HAP-1 (cell line): ENCODE results near the gene ACOD1.

Experiments used
- DNase-seq, 2 experiments: peaks; one replicate each; pipeline ENCODE4 v3.0.0-alpha.2; 2016 to 2020; ENCODE audit warnings: low spot score in 2 of 2
- H3K27me3 ChIP-seq: fragments of 250-450 bp; sonication (Bioruptor Pico); 2 replicates; pipeline ENCODE4 v1.5.1; 2020; ENCODE audit warnings: low read depth, mild to moderate bottlenecking, moderate library complexity
- H3K36me3 ChIP-seq: fragments of 250-450 bp; sonication (Bioruptor Pico); replicated peaks from 2 replicates; pipeline ENCODE4 v1.5.1; 2020; ENCODE audit warnings: mild to moderate bottlenecking
- H3K4me1 ChIP-seq: fragments of 250-450 bp; sonication (Bioruptor Pico); 2 replicates; pipeline ENCODE4 v1.5.1; 2020; ENCODE audit warnings: mild to moderate bottlenecking
- H3K4me3 ChIP-seq: fragments of 250-450 bp; sonication (Bioruptor Pico); 2 replicates; pipeline ENCODE4 v1.5.1; 2020; ENCODE audit warnings: mild to moderate bottlenecking, moderate library complexity
- H3K9me3 ChIP-seq: fragments of 250-450 bp; sonication (Bioruptor Pico); 2 replicates; pipeline ENCODE4 v1.5.1; 2020; ENCODE audit warnings: mild to moderate bottlenecking, moderate library complexity
- in situ Hi-C: fragments of 300-500 bp; cut with MboI; formaldehyde crosslinking; loops from 3 replicates; pipeline ENCODE4 v1.14.3; 2020; ENCODE audit warnings: low sequenced_read_pairs, inconsistent platforms, mixed read lengths

ACOD1 gene

DNA sequence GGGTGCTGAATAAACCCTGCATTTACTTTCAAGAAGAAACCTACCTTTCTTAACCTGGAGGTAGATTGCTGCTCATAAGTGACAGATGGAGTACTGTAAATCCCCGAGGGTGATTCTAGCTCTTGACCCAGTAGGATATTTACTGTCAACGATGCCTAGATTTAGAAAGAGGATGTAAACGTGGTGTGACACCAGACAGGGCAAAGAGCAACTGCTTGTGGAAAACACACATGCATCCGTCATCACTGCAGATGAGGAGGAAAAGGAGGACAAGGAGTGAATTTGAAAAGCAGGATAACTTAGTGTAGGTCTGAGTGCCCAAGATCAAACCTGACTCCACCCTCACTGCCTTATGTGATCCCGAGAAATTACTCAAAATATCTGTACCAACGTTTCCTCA is 33.8 kb downstream of the ACOD1 start:
- Histone ChIP-seq H3K36me3 (no peaks in the 10 kb centered on the region), H3K4me1 (no peaks in the 10 kb centered on the region), H3K4me3 (no peak overlapping the region), H3K9me3 (no peaks in the 10 kb centered on the region), H3K27me3 (peaks cover 35% of the 10 kb centered on the region)
- in situ Hi-C loops: no loop called here
- no peak for DNase-seq

DNA sequence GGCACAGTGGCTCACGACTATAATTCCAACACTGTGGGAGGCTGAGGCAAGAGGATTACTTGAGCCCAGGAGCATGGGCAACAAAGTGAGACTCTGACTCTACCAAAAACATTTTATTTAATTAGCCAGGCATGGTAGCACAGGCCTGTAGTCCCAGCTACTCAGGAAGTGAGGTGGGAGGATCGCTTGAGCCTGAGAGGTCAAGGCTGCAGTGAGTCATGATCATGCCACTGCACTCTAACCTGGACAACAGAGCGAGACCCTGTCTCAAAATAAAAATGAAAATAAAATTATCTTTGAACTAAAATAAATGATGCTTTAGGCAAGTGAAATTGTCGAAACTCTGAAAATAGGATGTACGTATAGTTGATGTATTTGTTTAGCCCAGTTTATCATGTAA is 35.4 kb downstream of the ACOD1 start:
- in situ Hi-C loops: no loop called here
- DNase-seq: no peak

DNA sequence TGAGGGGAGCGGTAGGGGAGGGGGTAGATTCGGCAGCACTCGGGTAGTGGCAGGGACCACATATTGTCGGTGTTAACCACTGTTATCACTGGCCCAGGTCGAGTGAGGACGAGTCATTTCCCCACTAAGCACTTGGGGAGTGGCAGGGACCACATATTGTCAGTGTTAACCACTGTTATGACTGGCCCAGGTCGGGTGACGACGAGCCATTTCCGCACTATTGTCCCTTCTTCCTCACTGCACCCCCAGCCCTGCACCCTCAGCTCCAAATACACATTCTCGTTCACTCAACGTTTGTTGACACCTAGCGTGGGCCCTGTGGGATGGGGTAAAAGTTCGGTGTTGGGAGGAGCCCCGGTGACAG is 43.1 kb downstream of the ACOD1 start:
- DNase-seq: no peak
- H3K27me3 ChIP-seq: 0 out of 2 replicates have a peak, but pooled peaks cover 5% of the 10 kb centered on the region
- peak overlapping the region; percentile 71 for H3K4me3 ChIP-seq
- peaks cover 5% of the 10 kb centered on the region for H3K36me3 ChIP-seq
- in situ Hi-C loops: no loop called here
- H3K4me1 ChIP-seq: peaks cover 13% of the 10 kb centered on the region
- H3K9me3 ChIP-seq: no peaks in the 10 kb centered on the region

More for the DNA sequence above, 35.4 kb downstream of the ACOD1 start:
- Histone ChIP-seq H3K9me3 (no peaks in the 10 kb centered on the region), H3K4me1 (no peaks in the 10 kb centered on the region), H3K27me3 (peaks cover 35% of the 10 kb centered on the region), H3K4me3 (no peak overlapping the region), H3K36me3 (no peaks in the 10 kb centered on the region)

DNA sequence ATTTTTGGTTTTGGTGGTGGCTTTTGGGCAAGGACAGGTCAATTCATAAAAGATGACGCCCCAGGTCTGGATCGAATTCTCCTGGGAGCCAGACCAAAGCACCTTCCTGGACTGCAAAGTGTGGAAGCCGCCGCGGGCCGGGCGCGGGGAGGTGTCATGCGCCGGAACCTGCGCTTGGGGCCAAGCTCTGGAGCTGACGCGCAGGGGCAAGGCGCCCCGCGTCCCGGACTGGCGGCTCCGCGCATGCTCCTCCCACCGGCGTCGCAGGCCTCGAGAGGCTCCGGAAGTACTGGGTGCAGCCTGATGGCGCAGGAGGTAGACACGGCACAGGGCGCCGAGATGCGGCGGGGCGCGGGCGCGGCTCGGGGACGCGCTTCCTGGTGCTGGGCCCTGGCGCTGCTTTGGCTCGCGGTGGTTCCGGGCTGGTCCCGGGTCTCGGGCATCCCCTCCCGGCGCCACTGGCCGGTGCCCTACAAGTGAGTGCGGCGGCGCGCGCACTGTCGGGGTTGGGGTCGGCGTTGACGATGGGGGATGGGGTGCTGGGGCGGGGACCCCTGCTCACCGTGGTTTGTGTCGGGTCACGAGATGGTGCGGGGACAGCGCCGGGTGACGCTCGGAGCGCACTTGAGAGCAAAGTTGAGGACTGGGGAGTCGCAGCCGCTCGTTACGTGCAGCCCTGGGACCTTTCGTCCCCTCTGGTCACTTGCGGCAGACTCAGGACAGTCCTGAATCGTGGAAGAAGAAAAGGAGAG is 43.7 kb downstream of the ACOD1 start, which contains the start of gene CLN5:
Gene CLN5 (plus strand): TSS at position 286 of the 752 bp plus-strand sequence. CDS start 18 bp downstream, at position 304.
- no peaks in the 10 kb centered on the region for H3K9me3 ChIP-seq
- in situ Hi-C loops: no loop called here
- 0 out of 2 replicates have a peak, but pooled peaks cover 5% of the 10 kb centered on the region for H3K27me3 ChIP-seq
- H3K4me3 ChIP-seq: peak within 1 kb of the TSS; percentile 71
- peaks cover 10% of the 10 kb centered on the region for H3K36me3 ChIP-seq
- peaks cover 13% of the 10 kb centered on the region for H3K4me1 ChIP-seq
- peak; percentile 85 to 93 for DNase-seq

DNA sequence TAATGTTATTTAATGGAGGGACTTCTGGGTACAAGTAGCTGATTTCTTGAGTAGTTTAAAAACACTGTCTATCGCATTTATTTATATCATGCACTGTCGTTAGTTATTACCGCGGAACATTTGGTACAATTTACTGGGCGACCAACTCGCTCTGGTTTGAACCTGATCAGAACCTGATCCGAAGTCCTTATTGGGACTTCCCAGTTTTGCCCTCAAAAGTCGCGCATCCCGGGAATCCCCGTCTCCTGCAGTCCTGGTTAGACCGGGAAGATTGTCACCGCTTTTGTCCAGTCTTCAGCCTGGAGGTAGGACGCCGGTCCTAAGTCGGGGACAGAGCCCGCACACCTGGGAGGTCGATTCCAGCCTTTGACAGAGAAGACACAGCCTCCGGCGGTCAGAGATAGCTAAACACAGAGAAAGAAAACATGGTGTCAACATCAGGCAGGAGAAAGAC is 44.3 kb downstream of the ACOD1 start:
- DNase-seq: peak; percentile 14 to 35
- Histone ChIP-seq H3K4me1 (peaks cover 13% of the 10 kb centered on the region), H3K4me3 (peak overlapping the region; percentile 71), H3K36me3 (peaks cover 10% of the 10 kb centered on the region), H3K9me3 (no peaks in the 10 kb centered on the region), H3K27me3 (0 out of 2 replicates have a peak, but pooled peaks cover 1% of the 10 kb centered on the region)
- in situ Hi-C loops: no loop called here

DNA sequence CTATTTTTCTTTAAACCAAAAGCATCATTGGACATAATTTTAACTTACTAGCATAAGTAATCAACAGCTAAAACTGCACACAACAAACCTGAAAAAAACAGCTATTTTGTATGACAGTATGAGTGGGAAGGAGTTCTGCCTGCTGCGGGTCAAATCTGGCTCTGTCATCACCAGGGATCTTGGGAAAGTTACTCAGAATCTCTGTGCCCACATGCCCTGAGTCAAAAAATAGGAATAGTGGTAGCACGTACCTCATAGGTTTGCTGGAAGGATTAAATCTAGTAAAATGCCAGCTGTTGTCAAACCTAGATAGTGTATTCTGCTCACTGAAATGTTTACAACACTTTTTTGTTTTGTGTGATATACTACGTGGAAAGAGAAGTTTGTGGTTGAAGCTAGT is 44.7 kb downstream of the ACOD1 start:
- Histone ChIP-seq H3K9me3 (no peaks in the 10 kb centered on the region), H3K27me3 (no peaks in the 10 kb centered on the region), H3K4me1 (peaks cover 13% of the 10 kb centered on the region), H3K36me3 (peaks cover 10% of the 10 kb centered on the region), H3K4me3 (peak overlapping the region; percentile 71)
- no peak for DNase-seq
- in situ Hi-C loops: no loop called here

DNA sequence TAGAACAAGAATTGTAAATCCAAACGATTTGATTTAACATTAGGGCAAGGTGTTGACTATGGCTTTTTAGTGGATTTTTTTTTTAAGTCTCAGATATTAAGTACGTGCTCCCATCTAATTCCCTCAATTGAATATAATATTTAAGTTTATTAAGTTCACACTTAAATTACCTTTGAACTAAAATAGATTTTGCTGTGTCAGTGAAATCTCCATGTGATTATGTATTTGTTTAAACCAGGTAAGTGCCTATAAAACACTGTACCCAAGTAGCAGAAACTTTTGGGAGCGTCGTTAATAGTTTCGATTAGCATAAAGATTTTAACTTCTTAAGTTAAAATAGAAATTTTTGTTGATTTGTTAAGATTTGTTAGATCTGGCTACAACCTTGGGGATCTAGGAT is 45.2 kb downstream of the ACOD1 start:
- DNase-seq: no peak
- no peaks in the 10 kb centered on the region for H3K27me3 ChIP-seq
- peak overlapping the region; percentile 71 for H3K4me3 ChIP-seq
- in situ Hi-C loops: no loop called here
- no peaks in the 10 kb centered on the region for H3K9me3 ChIP-seq
- peaks cover 10% of the 10 kb centered on the region for H3K36me3 ChIP-seq
- H3K4me1 ChIP-seq: peaks cover 13% of the 10 kb centered on the region

DNA sequence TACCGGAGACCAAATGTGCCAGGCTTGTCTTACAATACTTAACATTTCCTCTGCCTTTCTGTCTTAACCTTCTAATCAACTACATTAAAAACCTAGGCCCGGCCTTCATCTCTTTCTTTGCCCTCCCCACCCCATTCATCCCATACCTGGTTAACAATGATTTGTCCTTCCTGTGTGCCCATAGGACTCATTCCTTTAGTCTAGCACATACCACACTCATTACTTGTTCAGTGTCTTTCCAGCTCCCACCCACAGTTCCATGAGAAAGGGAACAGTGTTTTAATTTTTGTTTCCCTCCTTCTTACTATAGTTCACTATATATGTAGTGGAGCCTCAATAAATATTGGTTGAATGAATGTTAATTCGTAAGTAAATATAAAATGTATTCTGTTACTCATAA is 46.0 kb downstream of the ACOD1 start:
- DNase-seq: no peak
- in situ Hi-C loops: no loop called here
- Histone ChIP-seq H3K36me3 (peaks cover 17% of the 10 kb centered on the region), H3K9me3 (no peaks in the 10 kb centered on the region), H3K4me1 (peaks cover 13% of the 10 kb centered on the region), H3K4me3 (no peak overlapping the region), H3K27me3 (no peaks in the 10 kb centered on the region)

DNA sequence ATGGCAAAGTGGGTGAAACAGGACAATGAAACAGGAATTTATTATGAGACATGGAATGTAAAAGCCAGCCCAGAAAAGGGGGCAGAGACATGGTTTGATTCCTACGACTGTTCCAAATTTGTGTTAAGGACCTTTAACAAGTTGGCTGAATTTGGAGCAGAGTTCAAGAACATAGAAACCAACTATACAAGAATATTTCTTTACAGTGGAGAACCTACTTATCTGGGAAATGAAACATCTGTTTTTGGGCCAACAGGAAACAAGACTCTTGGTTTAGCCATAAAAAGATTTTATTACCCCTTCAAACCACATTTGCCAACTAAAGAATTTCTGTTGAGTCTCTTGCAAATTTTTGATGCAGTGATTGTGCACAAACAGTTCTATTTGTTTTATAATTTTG is 52.2 kb downstream of the ACOD1 start:
- in situ Hi-C loops: no loop called here
- Histone ChIP-seq H3K4me3 (no peak overlapping the region), H3K9me3 (no peaks in the 10 kb centered on the region), H3K4me1 (no peaks in the 10 kb centered on the region), H3K36me3 (peaks cover 44% of the 10 kb centered on the region), H3K27me3 (no peaks in the 10 kb centered on the region)
- DNase-seq: no peak

DNA sequence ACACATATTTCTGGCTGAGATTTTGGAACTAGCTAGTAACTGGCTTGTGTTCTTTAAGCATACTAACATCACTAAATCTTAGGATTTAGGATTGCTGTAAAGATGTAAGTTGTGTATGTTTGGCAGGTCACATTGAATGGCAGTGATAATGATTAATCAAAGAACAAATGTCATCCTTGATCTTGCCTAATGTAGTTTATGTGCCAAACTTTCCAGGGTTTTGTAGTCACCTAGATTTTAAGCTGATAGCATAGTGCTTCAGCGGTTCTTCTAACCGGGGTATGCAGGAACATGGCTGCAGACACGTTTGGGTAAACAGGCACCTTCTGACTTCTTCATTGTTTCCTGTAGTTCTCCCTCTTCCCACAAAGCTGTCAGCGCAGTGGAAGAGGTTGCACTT is 53.2 kb downstream of the ACOD1 start:
- Histone ChIP-seq H3K4me1 (peaks cover 3% of the 10 kb centered on the region), H3K4me3 (no peak overlapping the region), H3K27me3 (no peaks in the 10 kb centered on the region), H3K36me3 (peaks cover 43% of the 10 kb centered on the region), H3K9me3 (no peaks in the 10 kb centered on the region)
- no peak for DNase-seq
- in situ Hi-C loops: no loop called here

DNA sequence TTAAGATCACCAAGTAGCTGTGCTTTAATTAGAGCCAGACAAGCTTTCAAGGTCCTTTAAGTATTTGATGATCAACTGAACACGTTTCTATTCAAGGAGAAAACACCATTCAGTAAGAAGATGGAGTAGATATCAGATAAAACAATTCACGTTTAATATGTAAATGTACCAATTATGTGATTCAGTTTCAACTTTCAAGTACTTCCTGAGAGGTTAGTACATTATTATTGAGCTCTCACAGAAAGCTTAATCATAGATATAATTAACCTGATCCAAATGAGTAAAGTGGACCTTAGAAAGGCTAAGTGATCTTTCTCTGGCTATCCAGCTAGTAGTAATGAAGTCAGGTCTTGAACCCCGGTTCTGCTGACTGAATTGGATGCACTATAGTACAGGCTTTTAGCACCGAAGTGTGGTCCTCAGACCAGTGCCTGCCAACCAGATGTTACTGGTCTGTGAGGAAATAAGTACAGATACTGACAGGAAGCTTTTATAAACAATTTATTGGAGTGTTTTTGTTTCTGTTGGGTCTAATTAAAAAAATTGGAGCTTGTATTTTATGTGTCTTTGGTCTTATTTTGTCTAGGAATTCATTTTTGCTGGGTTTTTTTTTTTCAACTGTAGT is 53.8 kb downstream of the ACOD1 start:
- Histone ChIP-seq H3K4me1 (peaks cover 5% of the 10 kb centered on the region), H3K36me3 (peaks cover 44% of the 10 kb centered on the region), H3K9me3 (no peaks in the 10 kb centered on the region), H3K4me3 (no peak overlapping the region), H3K27me3 (no peaks in the 10 kb centered on the region)
- DNase-seq: no peak
- in situ Hi-C loops: no loop called here

DNA sequence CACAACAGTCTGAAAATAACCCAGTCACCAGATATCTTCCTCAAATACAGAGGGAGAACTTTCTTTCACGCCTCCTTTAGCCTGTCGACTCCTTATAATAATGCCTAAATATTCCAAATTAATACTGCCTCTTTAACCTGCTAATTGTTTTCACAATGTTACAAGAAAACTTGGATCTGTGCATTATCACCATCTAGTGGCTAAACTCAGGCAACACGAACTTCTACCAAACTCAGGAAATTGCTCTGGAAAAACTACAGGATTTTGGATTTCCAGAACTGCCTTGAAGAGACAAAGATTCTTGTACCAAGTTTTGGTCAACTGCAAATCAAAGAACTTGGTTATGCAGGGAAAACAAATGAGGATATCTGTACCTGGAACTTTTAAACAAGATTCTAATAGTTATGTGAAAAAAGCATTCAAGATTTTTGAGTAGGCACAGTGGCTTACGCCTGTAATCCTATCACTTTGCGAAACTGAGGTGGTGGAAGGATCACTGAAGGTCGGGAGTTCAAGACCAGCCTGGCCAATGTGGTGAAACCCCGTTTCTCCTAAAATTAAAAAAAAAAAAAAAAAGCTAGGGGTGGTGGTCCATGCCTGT is 54.4 kb downstream of the ACOD1 start:
- in situ Hi-C loops: no loop called here
- H3K9me3 ChIP-seq: no peaks in the 10 kb centered on the region
- H3K27me3 ChIP-seq: no peaks in the 10 kb centered on the region
- DNase-seq: no peak
- H3K36me3 ChIP-seq: peaks cover 50% of the 10 kb centered on the region
- H3K4me3 ChIP-seq: no peak overlapping the region
- H3K4me1 ChIP-seq: peaks cover 5% of the 10 kb centered on the region
